Measurements from ENCODE around the gene CEP78. TPM values are rescaled to one million over a fixed set of nuclear protein-coding genes. Genes with fewer than 3 reads are reported as not detected.

CEP78 gene
- total RNA-seq, 1 donor from 2014 or later = 11.0 TPM

DNA sequence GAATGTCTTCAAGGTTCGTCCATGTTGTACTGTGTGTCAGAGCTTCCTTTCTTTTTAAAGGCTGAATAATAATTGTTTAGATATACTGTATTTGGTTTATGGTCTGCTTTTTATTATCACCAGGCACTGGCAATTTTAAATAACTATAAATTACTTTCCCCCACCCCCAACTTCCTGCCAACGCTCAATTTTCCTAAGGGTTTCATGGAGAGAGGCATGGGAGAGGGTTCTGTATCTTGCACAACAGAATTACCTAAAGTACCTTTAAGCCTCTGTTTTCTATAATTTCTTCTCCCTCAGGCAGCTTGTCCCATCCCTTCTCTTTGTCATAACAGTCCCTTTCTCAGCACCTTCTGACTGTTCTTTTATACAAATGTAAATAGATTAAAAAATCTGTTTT is 71.5 kb downstream of the CEP78 start:
- no peak for DNase-seq (ENCODE audit: low read depth)

DNA sequence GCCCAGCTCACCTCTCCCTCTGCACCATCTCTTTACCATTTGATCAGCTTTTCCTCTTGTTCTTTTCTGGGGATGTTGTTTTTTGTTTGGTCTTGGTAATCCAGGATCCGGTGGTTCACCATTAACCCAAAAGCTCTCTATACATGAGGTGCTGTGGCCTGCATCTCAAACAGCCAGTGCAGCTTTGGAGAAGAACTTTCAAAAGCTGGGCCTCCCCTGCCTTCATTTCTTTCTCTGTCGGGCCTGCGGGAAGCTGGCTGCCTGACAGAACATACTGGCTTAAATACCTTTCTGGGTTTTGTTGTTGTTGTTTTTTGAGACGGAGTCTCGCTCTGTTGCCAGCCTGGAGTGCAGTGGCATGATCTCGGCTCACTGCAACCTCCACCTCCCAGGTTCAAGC is 73.2 kb downstream of the CEP78 start:
- DNase-seq (ENCODE audit: low read depth) = no peak

DNA sequence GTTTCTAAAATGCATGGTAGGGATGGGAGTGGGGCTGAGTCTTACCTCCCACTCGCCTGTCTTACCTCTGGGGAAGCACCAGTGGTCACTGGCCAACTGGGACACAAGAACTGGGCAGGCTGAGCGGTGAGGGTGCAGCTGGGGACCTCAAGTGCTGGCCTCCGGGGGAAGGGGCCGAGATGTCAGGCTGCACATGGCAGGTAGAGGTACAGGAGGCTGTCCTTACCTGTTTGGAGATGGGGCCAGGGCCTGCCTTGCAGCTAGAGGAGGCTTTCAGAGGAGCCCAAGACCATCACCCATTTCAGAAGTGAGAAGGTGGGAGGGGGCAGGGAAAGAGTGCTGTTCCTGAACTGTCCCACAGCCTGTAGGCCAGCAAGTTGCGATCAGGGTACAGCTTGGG is 75.2 kb downstream of the CEP78 start:
- no peak for DNase-seq (ENCODE audit: low read depth)

DNA sequence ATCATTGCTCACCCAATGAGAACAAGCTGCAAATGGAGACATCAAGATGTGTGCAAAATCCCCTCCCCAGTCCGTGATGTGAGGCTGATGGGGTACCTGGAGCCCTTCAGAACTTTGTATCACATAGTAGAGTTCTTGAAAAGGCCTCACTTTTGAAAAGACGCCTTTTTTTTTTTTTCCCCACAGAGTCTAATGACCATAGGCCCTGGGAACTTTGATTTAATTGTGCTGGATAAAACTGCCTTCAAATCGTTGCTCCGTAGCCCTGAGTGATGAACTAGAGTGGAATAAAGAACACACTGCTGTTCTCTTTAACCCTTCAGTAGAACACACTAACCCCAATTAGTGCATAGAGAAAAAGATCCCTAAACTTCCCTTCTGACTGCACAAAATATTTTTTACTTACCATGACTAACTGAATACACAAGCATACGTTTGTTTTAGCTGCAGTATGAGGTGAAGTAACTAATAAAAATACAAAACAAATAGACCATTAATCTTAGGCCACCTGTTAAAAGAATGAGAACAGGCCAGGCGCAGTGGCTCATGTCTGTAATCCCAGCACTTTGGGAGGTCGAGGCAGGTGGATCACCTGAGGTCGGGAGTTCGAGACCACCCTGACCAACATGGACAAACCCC is 76.1 kb downstream of the CEP78 start:
- no peak for DNase-seq (ENCODE audit: low read depth)

DNA sequence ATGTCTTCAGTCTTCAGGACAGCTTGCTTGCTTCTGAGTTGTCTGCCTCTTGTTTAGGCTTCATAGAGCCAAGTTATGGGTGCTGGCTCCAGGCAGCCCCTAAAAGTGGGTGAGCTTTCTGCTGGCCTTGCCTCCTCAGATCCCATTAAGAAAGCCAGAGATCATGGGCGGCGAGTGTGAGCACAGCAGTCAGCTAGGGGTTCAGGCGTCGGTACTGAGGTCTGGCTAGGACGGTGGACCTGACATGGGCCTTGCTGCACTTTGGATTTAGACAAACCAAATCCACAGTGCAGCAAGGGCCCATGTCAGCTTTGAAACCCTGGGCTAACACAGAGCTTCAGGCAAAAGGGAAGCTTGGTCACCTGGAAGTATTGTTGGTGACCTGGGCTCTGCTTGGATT is 78.7 kb downstream of the CEP78 start:
- no peak for DNase-seq (ENCODE audit: low read depth)

DNA sequence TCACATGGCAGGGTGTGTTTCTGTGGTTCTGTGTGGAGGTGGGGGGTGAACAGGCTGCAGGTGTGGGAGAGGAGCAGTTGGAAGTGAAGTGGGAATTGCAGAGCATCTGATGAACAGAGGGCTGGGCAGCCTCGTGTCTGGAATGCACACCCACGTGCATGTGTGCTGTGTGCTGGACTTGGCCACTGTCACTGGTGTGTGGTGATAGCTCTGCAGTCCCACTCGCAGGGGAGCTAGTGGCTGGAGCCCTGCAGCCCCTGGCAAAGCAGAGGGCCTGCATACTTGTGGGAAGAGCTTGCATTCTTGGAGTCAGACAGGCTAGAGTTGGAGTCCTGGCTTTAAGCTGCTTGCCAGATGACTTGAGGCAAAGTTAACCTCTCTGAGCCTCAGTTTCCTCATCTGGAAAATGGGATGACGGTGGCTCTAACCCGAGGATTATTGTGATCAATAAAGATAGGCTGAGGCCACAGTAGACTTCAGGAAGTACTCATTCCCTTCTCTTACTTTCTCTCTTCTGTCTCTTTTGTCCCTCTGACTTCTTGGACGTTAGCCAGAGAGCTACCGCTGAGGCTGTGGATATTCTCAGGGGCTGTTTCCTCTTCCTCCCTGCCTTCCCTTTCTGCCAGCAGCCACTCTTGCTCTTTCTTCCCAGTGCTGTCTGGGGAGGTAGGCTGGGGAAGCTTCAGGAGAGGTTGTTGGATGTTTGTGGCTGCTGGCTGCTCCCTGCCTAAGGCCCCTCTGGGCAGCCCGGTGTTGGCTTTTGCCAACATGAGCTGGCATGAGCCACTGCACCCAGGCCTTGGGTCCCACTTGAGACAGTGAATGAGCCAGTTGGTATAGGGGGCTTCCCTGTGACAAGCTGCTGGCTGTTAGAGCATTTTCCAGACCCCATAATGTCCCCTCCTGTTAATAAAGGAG is 79.3 kb downstream of the CEP78 start:
- no peak for DNase-seq (ENCODE audit: low read depth)

DNA sequence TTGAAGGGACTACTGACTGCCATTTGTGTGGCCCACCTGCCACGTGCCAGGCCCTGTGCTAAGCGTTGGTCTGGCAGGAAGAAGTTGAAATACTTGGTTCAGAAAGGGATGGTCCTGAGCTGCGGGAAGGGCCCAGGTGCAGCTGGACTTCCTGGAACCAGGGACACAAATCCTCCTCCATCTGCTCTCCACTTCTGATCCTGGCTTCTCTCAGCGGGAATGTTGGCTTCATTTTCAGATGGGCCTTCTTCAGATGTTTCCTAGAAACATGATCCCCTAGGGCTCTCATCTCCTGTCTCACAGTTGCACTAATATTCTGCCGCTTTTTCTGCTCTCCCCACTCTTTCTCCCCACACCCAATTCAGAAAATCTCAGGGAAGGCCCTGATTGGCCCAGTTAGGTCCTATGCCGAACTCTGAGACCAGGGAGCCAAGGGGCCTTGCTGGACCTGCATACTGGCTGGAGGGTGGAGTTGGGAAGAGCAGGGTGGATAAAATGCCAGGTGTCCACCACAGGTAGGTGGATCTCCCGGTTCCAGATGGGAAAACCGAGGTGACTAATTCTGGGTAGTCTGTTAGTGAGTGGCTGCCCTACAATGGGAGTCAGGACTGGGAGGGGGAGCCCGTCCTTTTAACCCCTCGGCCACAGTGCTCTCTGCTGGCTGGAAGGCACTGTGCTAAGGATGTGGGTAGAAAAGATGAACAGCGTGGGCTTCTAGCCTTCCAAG is 80.5 kb downstream of the CEP78 start:
- no peak for DNase-seq (ENCODE audit: low read depth)

DNA sequence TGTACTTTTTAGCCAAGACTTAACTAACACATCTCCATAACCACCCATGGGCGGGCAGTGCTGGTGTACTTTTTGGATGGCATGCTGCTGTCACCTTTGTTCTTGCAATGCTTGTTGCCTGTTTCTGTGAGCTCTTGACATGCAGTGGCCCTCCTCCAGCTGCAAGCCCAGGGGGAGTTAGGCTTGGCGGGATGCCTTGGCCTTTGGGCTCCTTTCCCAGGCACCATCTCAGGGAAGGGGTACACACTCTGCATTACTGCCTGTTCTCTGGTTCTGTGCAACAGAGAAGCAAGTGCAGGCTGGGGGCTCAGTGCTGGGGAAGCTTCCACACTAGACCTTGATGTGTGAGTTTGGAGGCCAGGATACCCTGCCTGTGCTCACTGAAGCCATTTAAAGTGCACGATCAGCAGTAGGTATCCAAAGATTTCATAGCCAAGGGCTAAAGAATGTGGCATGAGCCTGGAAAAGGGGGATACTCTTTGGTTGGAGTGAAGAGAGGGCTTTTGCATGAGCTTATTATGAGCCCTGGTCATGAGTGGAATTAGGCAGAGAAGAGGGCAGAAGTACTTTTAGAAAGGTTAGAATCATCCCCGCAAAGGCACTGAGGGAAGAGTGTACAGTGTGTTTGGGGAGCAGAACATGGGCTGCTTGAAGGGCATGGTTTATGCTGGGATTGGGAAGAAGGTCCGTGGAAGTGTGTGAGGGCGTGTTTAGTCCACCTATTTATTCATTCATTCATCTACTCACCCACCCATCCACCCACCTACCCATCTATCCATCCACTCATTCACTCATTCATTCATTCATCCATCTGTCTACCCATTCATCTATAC is 83.5 kb downstream of the CEP78 start:
- DNase-seq (ENCODE audit: low read depth) = no peak

DNA sequence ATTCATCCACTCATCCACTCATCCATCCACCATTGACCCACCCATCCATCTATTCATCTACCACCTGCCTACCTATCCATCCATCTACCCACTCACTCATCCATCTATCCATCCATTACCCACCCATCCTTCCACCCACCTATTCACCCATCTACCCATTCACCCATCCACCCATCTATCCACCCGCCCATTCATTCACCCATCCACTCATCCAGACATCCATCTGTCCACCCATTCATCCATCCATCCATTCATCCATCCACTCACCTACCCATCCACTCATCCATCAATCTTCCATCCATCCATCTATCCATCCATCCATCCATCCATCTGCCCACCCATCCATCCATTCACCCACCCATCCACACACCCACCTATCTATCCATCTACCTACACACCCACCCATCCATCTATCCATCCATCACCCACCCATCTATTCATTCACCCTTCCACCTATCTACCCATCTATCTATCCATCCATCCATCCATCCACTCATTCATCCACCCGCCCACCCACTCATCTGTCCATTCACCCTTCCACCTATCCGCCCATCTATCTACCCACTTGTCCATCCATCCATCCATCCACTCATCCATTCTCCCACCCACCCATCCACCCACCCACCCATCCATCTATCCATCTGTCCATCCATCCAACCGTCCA is 84.3 kb downstream of the CEP78 start:
- no peak for DNase-seq (ENCODE audit: low read depth)

DNA sequence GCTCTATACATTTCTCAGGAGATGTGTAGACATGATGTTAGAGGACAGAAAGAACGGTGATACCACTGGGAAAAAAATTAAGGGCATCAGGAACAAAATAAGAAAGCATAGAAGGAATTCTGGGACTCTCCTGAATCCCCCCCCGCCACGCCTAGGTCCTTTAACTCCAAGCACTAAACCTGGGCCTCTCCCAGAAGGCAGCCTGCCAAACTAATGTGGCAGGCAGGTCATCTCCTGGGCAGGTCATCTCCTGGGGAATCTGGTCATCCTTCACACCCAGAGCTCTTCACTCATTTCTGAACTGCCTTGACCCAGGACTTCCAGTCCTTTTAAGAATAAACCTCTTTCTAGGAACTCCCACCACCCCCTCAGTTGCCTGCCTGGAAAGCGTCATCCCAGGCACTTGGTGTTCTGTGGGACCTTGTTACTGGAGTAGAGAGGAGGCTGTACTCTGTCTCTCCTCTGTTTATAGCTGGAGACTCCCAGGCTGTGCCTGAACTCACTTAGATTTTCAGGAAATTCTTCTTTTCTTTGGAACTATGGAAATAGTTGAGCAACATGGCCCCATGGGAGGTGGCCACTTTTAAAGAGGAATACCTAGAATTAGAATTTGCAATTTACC is 85.1 kb downstream of the CEP78 start:
- DNase-seq (ENCODE audit: low read depth) = no peak

DNA sequence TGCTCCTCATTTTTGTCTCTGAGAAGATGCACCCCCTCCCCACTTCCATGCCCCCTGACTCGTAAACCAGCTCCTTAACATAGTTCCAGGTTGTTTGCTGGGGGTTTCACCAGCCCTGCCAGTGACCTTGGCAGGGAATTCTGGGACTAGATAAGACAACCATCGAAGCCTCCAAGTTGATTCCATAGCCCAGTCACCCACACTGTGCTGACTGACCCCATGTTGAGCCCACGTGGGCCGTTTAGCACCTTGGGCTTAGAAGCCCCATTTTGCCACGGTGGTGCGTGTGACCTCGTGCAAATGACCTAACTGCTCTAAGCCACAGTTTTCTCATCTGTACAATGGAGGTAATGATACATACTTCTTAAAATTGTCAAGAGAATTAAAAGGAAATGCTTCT is 85.6 kb downstream of the CEP78 start:
- DNase-seq (ENCODE audit: low read depth) = no peak

DNA sequence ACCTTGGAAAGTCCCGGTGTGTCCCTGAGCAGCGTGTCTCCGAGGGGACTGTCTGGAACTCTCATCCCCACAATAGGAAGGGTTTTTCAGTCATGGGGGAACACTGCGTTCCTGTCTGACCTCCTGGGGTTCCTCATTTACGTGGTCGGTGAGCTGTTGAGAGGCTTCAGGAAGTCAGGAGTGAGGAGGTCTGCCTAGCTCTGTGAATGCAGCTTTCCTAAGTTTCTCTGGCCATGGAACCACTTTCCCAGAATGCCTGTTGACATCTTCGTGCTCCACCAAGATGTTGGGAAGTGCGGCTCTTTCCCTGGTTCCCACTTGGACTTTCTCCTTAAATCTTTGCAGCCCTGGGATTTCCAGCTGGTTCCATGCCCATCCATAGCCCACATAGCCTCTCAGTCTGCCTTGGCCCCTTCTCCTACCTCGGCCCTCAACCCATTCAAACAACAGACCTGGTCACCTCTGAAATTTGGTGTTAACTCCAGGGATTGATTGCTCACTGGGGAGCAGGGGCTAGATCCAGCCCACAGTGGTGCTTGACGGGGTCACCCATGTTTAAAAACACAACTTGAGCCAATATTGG is 88.3 kb downstream of the CEP78 start:
- no peak for DNase-seq (ENCODE audit: low read depth)

DNA sequence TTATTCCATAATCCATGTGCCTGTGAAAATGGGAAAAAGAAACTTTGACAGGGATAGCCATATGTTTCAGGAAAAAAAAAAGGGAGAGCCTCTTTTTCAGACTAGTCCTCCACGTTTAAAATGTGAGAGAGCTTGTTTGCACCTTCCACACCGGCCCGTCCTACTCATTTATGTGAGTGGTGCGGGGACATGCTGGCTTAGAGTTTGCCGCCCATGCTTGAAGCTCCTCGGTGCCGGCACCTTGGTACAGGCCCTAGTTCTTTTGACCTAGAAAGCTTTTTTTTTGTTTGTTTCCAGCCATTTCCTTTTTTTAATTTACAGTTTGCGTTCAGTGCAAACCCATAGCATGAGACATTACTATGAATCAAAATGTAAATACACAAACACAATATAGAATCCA is 88.8 kb downstream of the CEP78 start:
- no peak for DNase-seq (ENCODE audit: low read depth)

DNA sequence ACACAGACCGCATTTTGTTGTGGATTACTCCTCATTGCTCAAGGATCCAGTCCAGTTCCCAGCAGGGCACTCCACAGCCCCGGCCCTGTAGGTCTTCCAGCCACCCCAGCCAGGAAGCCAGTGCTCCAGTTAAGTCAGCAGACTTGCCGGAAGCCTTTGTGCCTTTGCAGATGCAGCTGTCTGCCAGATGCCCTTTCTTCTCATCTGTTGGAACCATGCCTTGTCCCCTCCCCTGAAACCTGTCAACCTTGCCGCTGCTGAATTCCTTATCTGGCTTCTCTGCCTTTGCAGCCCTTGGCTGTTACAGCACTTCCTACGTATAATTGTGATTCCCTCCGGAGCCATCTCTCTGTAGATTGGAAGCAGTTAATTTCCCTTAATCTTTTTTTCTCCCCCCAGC is 89.5 kb downstream of the CEP78 start:
- peak; percentile 8 for DNase-seq (ENCODE audit: low read depth)

DNA sequence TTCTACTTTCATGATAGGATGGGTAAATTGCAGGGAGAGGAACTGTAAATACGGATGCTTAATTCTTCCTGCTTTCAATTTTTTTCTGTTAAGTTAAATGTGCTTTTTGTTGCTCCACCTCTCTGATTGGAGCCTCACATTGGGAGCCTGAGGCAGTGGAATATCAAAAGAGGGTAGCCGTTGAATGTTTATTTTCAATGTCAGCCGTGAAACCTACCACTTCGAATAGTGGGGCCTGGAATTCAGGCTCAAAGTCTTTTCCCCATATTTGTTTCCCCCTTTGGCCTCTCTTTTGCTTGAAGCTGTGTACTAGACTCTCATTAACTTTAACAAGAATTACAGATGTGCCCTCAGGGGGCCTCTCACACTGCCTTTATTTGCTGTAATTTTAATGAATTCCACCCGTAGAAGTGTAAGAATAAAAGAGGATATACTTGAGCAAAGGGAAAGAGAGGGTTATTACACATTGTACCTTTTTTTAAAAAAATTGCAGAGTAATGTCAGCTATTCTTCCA is 90.0 kb downstream of the CEP78 start:
- peak; percentile 10 for DNase-seq (ENCODE audit: low read depth)

DNA sequence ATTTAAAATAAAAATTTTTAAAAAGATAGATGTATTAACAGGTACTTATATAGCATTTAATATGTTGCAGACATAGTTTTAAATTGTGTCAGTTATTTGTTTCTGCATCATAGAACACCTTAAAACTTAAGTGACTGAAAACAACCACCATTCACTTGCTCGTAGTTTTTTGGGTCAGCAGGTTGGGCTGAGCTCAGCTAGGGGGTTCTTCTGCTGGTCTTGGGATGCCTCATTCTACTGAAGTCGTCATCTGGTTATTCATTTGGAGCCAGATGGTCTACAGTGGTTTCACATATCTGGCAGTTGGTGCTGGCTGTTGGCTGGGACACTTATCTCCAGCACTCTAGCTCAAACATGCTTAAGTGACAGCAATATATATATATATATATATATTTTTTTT is 90.7 kb downstream of the CEP78 start:
- DNase-seq (ENCODE audit: low read depth) = no peak
